Fibroblast of skin of right quadriceps (primary cell): ENCODE measurements around the gene SYCP3.
"Not testable (repeated sequence)": the region's sequence is repeated elsewhere in the genome, so short reads cannot be mapped to it uniquely, and the experiment has no call there.

Source experiments
- DNase-seq: peaks from one replicate; pipeline ENCODE4 v3.0.0-alpha.2; 2013

SYCP3 gene

GRCh38 chr12:101710288-101710687, 29.0 kb downstream of the SYCP3 start:
- no peak for DNase-seq

GRCh38 chr12:101707131-101707782, 32.0 kb downstream of the SYCP3 start:
- no peak for DNase-seq

GRCh38 chr12:101706403-101706802, 32.9 kb downstream of the SYCP3 start:
- no peak for DNase-seq

- DNase-seq, result no peak
These were observed 35.8 kb downstream of the SYCP3 start for GRCh38 chr12:101703487-101703886.

- no peak for DNase-seq
These were observed 38.9 kb downstream of the SYCP3 start for GRCh38 chr12:101700299-101700820.

GRCh38 chr12:101698800-101699347, 40.4 kb downstream of the SYCP3 start:
- peak; percentile 8 for DNase-seq

- peak; percentile 40 for DNase-seq
These were observed 41.1 kb downstream of the SYCP3 start for GRCh38 chr12:101697930-101698799.

GRCh38 chr12:101697197-101697929, 41.9 kb downstream of the SYCP3 start, which contains the start of gene CHPT1:
CHPT1 (plus strand) TSS chr12:101697640; CDS start chr12:101697862, 222 bp downstream.
- peak; percentile 18 for DNase-seq

GRCh38 chr12:101696251-101697196, 42.7 kb downstream of the SYCP3 start:
- no peak for DNase-seq

- DNase-seq, result no peak
These were observed 43.6 kb downstream of the SYCP3 start for GRCh38 chr12:101695706-101696105.

GRCh38 chr12:101694986-101695385, 44.3 kb downstream of the SYCP3 start:
- DNase-seq, result no peak

- DNase-seq, result no peak
These were observed 44.9 kb downstream of the SYCP3 start for GRCh38 chr12:101694297-101694848.

- DNase-seq, result no peak
These were observed 47.7 kb downstream of the SYCP3 start for GRCh38 chr12:101691503-101692096.

GRCh38 chr12:101690544-101691098, 48.6 kb downstream of the SYCP3 start:
- DNase-seq, result no peak

- no peak for DNase-seq
These were observed 53.1 kb downstream of the SYCP3 start for GRCh38 chr12:101686176-101686575.

GRCh38 chr12:101685092-101685491, 54.2 kb downstream of the SYCP3 start:
- DNase-seq, result peak; percentile 14

GRCh38 chr12:101681627-101682026, 57.6 kb downstream of the SYCP3 start:
- DNase-seq, result not testable (repeated sequence)

GRCh38 chr12:101680647-101681046, 58.6 kb downstream of the SYCP3 start:
- DNase-seq, result no peak

- DNase-seq, result no peak
These were observed 59.0 kb downstream of the SYCP3 start for GRCh38 chr12:101680240-101680639.
